Smooth muscle cell of trachea (primary cell): ENCODE data around the gene ZC3H14. TPM values are rescaled to one million over a fixed set of nuclear protein-coding genes. Genes with fewer than 3 reads are reported as not detected.

Experiments
- total RNA-seq: library from RNA; depleted of rRNA; stranded (reverse); fragments of >200 nt; gene quantifications from 2 replicates; pipeline ENCODE4 v1.2.1, GENCODE V29; 2014

The ZC3H14 gene
- 55.4 and 61.0 TPM in 2 replicates for total RNA-seq

DNA sequence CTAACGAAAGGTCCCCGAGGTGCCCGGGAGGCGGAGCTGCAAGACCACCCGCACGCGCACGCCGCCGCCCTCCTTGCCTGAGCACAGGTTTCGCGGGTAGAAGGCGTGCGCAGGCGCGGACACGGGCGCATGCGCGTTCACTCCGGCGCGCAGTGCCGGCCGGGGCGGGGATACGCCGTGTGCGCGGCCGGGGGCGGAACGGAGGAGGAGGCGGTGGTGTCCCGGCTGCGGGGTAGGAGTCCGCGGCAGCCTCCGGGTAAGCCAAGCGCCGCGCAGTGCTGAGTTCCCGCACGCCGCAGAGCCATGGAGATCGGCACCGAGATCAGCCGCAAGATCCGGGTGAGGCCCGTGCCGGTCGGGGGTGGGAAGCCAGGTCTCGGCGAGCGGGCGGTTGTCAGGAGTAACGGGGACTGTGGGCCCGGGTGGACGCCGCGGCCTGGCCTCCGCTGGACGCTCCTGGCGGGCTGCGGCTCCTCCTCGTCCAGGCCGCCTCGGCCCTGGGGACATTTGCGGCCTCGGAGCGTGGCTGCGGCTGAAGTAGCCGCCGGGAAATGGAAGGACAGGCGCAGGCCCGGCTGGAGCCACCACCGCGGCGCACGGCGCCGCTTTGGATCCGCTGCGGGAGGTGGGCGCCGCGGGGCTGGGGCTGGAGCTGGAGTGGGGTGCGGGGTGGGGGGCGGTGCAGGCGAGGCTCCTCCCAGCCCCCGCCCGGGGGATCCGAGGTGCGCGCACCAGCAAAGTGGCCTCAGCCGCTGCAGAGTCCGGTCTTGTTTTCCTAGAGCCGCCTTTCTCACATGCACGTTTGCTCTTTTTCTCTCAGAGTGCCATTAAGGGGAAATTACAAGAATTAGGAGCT lies at the start of gene ZC3H14:
TSS of gene ZC3H14 (plus strand) at position 207 of the 856 bp plus-strand sequence. CDS start at position 304, 97 bp downstream.

GRCh38 chr14:88554457-88555286 lies 8.2 kb upstream of the ZC3H14 start, which contains the start of gene PTPN21:
TSS of gene PTPN21 (minus strand) at chr14:88555007. CDS start at chr14:88550417, 4,590 bp downstream.

Other genes starting within 250 kb of the ZC3H14 start
- not detected in 2 replicates for gene KCNK10, start 239.8 kb upstream of the ZC3H14 start, total RNA-seq
- 17.2 and 33.1 TPM in 2 replicates for gene SPATA7, start 177.4 kb upstream of the ZC3H14 start, total RNA-seq
- 10.3 and 14.8 TPM in 2 replicates for gene PTPN21, start 8.0 kb upstream of the ZC3H14 start, total RNA-seq
- gene EML5, start 229.9 kb downstream of the ZC3H14 start, total RNA-seq: 0.44 and 0.50 TPM in 2 replicates